Measurements from ENCODE around the gene HTT-AS. TPM values are rescaled to one million over a fixed set of nuclear protein-coding genes. Genes with fewer than 3 reads are reported as not detected.
"Not testable (repeated sequence)": the region's sequence is repeated elsewhere in the genome, so short reads cannot be mapped to it uniquely, and the experiment has no call there.

The HTT-AS gene
- polyA plus RNA-seq, 3 donors, result not detected

DNA sequence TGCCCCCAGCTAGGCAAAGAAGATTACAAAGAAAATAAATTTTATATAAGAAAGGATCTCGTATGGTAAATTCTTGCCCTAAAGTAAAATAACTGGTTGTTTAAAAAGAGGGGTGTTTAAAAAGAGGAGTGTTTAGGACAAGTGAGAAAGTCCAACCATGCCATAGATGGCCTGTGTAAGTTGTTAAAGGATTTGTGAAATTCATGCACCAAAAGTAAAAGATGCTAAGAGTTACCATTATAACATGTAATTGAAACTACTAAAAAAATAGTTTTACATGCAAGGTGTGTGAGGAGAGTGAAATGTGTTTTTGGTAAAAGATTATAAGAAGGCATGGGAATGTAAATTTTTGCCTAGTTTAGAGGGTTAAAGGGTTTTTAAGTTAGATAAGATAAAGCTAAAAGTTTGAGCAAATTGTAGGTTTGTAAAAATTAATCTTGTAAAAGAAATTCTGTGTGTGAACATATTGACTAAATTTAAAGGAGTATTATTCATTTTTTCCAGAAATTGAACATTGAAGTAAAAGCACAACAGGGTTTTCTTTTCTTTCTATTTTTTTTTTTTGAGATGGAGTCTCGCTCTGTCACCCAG, 20.1 kb downstream of the HTT-AS start:
- DNase-seq, result no peak

DNA sequence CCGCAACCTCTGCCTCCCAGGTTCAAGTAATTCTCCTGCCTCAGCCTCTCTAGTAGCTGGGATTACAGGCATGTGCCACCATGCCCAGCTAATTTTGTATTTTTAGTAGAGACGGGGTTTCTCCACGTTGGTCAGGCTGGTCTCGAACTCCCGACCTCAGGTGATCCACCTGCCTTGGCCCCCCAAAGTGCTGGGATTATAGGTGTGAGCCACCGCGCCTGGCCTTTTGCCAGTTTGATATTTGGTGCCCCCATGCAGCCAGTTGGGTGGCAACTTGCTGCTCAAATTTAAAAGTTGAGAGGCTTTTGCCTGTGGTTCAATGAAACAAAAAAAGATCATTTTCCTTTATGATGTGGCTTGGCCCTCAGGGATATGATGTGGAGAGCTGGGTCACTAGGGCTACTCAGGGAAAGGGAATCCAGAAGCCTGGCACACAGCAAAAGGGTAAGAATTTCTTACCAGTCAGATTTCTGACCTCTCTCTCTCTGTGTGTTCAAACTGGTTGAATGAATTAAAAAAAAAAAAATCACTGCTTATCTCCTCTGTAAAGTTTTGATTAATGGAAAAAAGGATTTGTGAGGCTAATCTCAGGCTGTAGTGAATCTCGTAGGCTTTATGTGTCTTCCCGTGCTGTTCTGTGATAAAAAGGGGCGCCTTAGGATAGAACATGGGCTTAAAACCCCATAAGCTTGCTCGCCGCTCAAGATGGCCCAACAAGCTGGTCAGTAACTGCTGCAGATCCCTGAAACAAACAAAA, 23.0 kb downstream of the HTT-AS start:
- DNase-seq, result not testable (repeated sequence)

DNA sequence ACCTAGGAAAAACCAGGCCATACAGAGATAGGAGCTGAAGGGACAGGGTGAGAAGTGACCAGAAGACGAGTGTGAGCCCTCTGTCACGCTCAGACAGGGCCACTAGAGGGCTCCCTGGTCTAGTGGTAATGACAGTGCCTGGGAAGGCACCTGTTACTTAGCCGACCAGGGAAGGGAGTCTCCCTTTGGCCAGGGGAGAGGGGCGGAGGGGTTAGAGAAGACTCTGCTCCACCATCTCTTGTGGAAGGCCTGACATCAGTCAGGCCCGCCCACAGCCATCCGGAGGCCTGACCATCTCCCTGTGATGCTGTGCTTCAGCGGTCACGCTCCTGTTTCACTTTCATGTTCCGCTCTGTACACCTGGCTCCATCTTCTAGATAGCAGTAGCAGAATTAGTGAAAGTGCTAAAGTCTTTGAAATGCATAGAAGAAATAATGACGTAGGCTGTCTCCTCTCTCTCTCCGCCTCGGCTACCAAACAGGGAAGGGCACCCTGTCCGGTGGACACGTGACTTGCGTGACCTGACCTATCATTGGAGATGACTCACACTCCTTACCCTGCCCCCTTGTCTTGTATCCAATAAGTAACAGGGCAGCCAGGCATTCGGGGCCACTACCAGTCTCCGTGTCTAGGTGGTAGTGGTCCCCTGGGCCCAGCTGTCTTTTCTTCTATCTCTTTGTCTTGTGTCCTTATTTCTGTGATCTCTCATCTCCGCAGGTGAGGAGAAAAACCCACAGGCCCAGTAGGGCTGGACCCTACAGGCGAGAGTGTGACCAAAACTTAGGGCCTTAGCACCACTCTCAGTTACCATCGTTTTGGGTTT, 26.7 kb downstream of the HTT-AS start:
- peak; percentile 54 for DNase-seq

DNA sequence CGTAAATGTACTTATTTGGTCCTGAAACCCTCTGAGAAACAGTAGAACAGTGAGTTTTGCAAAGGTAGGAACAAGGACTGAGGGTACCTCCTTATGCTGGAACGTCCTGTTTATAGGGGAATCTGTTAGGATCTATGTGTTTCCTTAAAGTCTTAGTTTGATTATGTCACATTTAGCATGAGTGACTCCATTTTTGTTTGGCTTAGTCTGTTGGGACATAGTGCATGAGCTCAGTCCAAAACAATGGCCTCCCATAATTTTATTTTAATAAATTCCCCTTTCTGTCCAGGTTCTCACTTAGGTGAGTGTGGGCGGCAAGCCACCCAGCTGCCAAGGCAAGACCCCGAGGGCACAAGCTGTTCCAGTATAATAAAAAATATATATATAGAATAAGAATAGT, 27.7 kb downstream of the HTT-AS start:
- DNase-seq, result no peak

DNA sequence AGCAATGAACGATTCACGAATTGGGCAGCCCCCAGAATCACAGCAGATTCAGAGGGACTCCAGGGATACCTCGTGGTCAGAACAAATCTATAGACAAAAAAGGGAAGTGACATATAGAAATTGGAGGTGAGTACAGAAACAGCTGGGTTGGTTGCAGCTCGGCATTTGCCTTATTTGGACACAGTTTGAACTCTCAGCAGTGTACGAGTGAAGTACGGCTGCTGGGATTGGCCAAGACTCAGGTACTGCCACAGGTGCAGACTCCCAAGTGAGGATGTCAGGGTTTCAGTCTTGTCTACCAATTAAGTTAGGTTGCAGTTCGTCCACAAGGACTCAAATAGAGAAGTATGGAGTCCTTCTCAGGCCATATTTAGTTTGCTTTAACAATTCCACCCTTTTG, 28.2 kb downstream of the HTT-AS start:
- DNase-seq, result no peak

DNA sequence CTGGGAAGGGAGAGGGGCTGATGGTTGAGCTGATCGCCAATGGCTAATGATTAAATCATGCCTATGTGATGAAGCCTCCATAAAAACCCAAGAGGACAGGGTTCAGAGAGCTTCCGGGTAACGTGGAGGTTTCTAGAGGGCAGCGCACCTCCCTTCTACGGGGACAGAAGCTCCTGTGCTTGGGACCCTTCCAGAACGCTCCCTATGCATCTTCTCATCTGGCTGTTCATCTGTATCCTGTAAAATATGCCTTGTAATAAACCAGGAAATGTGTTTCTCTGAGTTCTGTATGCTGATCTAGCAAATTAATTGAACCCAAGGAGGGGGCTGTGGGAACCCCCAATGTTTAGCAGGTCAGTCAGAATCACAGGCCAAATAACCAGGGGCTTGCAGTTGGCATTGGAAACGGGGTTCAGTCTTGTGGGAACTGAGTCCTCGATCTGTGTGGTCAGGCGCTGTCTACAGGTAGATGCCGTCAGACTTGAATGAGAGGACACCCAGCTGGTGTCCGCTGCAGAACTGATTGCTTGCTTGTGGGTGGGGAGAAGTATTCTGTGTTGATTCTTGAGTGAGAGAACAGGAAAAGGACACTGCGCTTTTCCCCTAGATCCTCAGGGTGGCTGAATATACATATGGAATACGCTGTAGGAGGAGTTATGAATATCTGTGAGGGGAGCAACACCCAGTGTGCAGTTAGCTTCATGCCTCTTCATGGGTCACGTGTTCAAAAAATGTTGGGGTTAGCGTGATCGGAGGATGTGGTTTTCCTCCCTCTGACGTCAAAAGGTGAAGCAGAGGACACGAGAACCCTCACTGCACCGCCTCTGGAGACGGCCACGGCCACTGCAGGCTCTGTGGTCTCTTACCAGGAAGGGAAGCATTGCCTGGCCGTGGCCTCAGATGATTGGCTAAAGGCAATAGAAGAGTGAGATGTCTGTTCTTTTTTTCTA, 29.2 kb downstream of the HTT-AS start:
- DNase-seq, result no peak

DNA sequence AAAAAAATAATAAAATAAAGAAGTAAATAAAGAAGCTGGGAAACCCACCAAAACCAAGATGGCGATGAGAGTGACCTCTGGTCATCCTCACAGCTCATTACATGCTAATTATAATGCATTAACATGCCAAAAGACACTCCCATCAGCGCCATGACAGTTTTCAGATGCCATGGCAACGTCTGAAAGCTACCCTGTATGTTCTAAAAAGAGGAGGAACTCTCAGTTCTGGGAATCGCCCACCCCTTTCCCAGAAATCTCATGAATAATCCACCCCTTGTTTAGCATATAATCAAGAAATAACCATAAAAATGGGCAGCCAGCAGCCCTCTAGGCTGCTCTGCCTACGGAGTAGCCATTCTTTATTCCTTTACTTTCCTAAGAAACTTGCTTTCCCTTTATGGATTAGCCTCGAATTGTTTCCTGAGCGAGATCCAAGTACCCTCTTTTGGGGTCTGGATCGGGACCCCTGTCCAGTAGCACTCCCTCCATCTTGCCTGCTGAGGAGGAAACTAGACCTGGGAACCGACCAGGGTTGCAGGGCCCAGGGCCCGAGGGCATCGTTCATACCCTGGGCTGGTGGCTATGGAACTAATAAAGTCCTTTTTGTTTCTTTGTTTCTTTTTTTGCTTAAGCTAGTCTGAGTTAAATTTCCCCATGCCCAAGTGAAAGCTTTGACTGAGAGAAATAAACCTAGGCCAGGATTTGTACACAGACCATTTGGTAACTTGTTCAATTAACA, 30.9 kb downstream of the HTT-AS start:
- DNase-seq, result no peak

DNA sequence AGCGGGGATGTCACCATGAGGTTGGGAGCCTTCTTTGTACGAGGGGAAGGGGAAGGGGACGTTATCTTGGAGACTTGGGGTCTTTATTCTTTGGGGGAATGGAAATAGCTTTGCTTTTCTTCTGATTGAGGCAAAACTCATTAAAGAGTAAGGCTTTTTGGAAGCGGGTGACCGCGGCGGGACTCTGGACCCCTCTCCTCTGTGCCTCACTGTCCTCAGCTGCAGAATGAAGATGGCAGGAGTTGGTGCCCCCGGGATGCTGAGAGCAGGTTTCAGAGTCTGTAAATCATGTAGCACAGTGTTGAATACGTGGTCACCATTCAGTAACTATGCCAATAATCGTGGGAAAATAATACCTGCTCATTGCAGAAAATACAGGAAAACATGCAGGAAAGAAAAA, 32.1 kb downstream of the HTT-AS start:
- DNase-seq, result no peak

DNA sequence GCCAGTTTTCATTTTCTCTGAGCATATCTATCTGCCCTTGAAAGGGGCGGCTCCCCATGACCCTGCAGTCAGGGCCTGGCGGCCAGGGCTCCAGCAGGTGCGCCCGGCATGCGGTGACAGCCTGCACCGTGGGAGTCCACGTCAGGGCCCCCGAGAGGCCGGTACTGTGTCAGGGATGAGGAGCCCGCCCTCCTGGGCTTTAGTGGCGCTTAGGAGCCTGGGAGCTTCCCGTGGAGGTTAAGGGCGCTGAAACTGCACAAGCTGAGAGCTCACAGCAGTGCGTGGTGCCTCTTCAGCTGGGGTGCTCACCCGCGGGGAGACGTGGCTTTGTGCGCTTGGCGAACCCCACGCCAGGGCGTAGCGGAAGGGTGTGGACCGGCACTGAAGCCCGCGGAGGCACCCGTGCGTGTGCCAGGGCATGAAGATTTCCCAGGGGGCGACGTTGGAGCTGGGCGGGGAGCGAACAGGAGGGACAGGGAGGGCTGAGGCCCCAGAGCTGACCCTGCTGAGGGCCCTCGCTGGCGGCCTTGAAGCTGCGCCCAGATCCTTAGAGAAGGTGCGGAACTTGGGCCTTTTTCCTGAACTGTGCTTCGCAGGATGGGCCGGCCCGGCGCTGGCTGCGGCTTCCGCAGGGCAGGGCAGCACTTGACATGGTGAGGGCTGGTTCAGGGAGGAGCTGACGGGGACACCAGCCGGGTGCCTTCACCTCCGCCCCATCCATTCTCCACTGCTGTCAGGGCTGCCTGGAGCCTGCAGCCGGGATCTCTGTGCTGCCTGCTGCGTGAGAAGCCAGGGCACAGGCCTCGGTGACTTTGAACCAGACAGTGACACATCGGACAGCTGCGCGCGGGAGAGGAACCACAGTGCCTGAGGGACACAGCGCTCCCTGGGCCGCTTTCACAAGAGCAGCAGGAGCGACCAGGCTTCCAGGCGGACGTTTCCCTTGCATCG, 32.9 kb downstream of the HTT-AS start:
- DNase-seq, result peak; percentile 29

DNA sequence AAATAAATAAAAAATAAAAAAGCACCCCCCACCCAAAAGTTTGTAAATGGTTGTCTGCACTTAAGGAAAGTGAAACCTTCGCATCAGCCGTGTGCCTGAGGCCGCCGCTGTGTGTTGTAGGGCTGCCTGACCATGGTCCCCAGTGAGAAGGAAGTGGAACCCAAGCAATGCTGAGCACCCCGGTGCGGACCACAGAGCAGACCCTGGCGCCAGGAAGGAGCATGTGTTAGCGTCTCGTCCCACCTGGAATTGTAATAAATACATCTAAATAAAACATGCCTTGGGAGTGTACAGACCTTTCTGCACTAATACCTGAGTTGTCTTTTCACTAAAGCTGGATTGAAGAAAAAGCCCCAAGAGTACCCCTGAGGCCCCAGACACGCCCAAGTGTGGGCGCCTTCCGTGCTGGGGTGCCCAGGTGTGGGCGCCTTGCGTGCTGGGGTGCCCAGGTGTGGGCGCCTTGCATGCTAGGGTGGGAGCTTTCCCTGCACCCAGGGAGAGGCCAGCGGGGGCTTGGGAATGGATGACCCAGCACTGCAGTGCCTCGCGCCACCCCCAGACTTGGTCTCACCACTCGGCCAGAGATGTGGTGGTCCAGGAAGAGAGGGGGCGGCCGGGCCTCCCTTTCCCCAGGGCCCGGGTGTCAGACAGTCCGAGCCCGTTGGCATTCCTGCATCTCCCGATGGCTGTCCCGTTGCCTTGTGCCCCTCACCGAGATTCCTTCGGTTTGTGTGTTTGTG, 33.7 kb downstream of the HTT-AS start:
- no peak for DNase-seq

DNA sequence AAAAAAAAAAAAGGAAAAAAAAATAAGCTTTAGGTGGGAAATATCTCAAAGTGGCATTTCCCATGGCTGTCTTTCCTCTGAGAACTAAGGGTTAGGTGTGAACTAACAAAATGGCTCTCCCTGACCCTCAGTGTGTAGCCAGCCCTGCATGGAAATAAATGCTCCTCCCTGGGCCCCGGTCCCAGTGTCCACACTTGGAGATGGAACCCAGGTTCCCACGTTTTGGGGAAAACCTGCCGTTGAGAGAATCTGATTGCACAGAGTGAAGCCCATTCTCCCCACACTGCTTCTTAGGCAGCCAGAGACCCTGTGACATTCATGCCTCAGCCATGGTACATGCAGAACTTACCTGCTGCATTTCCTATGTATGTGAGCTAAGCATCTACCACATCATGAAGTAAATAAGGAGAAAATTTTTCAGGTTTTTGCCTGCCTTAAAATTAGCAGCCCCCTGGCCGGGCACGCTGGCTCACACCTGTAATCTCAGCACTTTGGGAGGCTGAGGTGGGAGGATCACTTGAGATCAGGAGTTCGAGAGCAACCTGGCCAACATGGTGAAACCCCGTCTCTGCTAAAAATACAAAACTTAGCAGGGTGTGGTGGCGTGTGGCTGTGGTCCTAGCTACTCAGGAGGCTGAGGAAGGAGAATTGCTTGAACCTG, 34.5 kb downstream of the HTT-AS start:
- no peak for DNase-seq

DNA sequence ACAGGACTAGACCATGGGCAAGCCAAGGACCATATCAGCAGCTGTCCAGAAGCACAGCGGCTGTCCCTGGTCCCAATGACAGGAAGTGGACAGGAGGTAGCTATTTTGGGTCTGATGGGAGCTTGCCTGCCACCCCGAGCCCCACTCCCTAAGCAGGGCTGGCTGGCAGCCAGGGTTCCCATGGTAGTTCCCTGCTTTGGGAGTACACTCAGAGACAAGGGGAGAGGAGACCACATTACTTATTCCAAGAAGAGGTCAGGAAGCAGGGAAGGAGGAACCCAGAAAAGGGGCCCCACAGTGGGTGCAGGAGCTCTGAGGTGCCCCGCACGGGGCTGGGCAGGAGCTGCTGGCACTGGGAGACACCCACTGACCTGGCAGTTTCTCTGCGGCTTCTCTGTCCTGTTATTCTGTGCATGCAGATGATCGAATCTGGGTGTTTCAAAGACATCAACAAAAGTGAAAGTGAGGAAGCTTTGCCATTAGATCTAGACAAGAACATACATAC, 36.3 kb downstream of the HTT-AS start:
- no peak for DNase-seq

DNA sequence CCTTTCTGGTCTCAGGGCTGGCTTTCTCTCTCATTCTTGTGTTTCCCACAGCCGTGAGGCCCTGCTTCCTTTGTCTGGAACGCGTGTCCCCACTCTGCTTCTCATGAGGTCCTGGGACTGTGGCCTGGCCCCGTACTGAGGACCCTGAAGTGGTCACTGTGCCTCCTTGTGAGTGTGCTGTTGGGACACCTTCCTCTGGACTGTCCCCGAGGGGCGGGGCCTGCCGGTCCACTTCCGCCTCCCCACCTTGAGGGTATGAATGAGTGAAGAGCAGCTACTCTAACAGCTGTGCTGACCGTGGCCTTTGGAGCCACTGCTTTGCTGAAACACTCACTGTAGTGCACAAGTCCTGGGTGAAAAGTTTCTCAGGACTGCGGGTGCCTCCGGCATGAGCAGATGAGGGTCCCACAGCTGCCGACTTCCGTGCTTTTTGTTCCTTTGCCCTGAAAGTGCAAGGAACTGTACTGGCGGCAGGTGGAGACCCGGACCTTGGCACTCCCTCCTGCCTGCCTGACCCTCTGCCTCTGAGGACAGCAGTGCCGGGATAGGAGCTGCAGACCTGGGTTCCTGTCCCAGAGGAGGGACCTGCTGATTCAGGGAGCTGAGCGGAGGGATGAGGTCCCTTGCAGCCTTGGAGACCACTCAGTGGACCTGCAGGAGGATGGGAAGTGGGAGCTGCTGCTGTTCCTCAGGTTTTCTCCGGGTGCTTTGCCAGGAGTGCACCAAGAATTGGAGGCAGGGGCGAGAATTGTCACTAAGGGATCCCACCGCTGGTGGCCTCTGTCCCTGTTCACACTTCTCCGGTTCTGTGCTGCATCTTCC, 38.0 kb downstream of the HTT-AS start:
- no peak for DNase-seq

DNA sequence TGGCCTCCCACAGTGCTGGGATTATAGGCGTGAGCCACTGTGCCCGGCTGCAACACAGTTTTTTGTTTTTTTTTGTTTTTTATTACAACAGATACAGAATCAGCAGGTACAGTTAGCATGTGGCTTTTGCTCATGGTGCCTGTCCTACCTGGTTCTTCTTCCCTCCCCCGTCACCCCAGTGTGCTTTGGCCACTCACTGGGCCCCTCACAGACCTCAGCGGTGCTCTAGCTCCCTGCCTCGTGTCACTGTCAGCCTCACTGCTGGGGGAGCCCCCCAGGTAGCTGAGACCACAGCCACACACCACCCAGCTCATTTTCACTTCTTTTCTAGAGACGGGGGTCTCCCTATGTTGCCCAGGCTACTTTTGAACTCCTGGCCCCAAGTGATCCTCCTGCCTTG, 38.7 kb downstream of the HTT-AS start:
- no peak for DNase-seq

DNA sequence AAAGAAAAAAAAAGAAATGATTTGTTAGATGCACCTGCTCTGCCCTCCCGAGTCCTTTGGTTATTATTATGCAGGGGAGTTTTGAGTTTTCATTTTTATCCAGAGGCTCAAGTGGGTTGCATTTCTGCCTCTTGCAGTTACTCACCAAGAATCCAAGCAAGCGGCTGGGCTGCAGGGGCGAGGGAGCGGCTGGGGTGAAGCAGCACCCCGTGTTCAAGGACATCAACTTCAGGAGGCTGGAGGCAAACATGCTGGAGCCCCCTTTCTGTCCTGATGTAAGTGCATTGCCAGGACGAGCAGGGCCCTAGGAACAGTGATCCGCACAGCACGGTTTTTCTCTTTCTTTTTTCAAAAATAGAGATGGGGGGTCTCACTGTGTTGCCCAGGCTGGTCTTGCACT, 39.1 kb downstream of the HTT-AS start:
- no peak for DNase-seq

DNA sequence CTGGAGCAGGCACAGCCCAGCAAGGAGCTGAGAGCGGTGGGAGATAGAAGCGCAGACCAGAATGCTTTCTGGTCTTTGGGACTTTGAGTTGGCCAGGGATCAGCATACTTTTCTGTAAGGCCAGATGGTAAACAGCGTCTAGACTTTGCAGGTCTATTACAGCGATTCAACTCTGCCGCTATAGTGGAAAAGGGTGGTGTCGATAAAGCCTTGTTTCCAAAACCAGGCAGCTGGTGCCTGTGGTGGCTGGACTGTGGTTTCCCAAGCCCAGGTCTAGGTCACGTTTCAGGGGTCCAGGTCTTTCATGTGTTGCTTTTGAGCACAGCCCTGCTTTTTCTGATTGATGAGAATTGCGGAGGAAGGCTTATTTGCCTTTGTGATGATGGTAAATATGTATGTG, 40.1 kb downstream of the HTT-AS start:
- no peak for DNase-seq

DNA sequence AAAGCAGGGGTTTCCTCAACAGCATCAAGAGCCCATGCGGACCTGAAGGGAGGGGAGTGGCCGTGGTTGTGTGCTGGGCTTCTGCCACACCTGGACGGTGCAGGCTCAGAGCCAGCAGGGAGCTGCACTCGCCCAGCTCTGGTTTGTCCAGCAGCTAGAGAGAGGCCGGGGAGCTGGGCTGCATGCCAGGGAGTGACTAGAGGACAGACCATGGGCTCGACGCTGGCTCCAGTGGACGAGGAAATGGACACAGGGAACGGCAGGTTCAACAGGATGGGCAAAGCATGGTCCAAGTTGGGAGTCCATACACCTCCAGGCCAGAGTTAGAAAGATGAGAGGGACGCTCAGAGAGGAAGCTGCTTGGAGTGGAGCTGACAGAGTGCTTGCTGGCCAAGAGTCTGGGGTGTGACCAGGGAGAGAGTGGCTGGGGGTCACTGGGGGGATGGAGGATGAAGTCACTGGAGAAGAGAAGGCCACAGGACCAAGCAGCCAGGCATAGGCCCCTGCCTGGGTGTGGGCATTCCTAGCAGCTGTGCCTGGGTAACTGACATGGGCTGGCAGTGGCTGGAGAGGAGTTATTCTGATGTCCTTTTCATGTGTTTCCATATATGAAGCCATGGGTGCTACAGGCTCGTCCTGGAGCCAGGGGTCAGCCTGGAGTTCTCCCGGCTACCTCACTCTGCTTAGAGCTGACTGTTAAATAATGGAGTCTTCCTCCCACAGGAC, 42.8 kb downstream of the HTT-AS start:
- no peak for DNase-seq

All from renal pelvis (tissue), 4 donors.